Left cardiac atrium (tissue), 4 donors: ENCODE results near the gene TMSB4Y. TPM values are rescaled to one million over a fixed set of nuclear protein-coding genes. Genes with fewer than 3 reads are reported as not detected.
A peak's percentile ranks its signal among the peaks of the same experiment; 100 is the strongest.

ENCODE experiments used
- ATAC-seq, 2 donors: fragments of 200-7000 bp; cut with Tn5 transposase; one replicate each; pipeline ENCODE4 v1.9.1; 2020; ENCODE audit warnings: mild to moderate bottlenecking in 2 of 2, moderate library complexity in 2 of 2
- DNase-seq: peaks from one replicate; pipeline ENCODE4 v3.0.0-alpha.2; 2020
- intact Hi-C, 2 donors: fragments of 100-400 bp; cut with DNase I; formaldehyde crosslinking; loops; one replicate each; pipeline versions ENCODE4 v1.14.1 to v1.15.1; 2022 to 2023
- long read RNA-seq: library from polyadenylated mRNA; unstranded; transcript quantifications from one replicate; pipeline ENCODE4 v2.0.0, GENCODE V29; 2021
- total RNA-seq, 2 donors: library from RNA; stranded (reverse); fragmentation: NEBNext Ultra II Directional; extraction: Animal tissue kit (Norgen Biotek cat#: 25700); gene quantifications; one replicate each; pipeline ENCODE4 v1.2.1, GENCODE V29; 2021
- donor health status: DM: no; HTN: yes; CAD: no.
- donor health status: DM: no; HTN: yes; CAD: no; lungs with severe emphysema.
- donor health status: DM: yes; HTN: yes; CAD: no.
- donor health status: Dilated cardiomyopathy.

Gene TMSB4Y
- under 1 TPM in 1 of 2 donors, not detected in 1; 0.91 TPM for total RNA-seq
- long read RNA-seq, result 0 reads

DNA sequence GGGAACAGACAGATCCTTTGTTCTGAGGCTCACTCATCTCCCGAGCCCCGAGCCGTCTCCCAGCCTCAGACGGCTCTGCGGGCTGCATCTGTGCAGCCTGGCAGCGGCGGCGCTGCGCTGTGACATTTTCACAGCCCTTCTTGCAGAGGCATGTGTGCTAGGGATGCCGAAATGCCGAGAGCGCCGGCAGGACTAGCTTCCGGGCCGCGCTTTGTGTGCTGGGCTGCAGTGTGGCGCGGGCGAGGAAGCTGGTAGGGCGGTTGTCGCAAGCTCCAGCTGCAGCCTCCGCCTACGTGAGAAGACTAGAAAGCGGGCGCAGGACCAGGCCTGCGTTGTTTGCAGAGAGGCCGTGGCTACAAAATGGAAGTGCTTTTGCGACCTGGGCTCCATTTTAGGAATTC, at the start of gene TMSB4Y:
Gene TMSB4Y (plus strand): TSS at position 332 of the 401 bp plus-strand sequence.
- ATAC-seq, result peak in 1 of 2 donors; percentile 98
- intact Hi-C loops, result no loop called here
- DNase-seq, result no peak

DNA sequence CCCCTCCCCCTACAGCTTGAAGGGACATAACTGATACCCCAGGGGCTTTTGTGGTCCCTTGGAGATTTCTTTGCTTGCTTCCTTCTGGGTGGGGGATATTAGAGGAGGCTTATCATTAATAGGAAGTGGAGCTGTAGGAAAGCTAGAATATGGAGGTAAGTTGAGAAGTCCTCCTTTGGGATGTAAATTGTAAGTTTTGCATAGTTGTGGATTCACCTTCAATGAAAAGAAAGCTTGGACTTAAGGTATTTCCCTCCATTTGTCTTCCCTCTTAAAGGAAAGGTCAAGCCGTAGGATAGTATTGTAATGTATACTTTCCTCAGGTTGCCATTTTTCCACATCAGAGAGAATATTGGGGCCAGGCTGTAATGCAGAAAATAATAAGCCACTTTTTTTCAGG, 39.5 kb upstream of the TMSB4Y start:
- DNase-seq, result no peak
- intact Hi-C loops, result no loop called here
- ATAC-seq, result no peak

DNA sequence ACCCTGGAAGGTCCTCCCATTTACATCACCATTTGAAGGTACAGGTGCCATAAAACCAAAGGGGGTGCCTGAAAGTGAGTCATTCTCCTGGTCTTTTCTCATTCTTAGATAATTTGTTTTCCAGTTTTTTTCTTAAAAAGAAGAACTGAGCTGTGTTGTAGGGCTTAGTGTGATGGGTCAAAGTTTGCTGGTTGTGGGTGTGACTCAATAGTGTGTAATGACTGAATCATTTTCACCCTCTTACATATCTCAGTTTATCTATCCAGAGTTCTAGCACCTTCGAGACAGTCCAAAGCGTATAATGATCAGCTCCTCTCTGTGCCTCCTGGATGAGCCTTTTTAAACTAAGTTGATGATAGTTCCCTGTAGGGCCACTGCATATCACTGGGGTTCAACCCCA, 32.6 kb upstream of the TMSB4Y start:
- DNase-seq, result no peak
- ATAC-seq, result peak in 1 of 2 donors; percentile 56
- intact Hi-C loops, result no loop called here

DNA sequence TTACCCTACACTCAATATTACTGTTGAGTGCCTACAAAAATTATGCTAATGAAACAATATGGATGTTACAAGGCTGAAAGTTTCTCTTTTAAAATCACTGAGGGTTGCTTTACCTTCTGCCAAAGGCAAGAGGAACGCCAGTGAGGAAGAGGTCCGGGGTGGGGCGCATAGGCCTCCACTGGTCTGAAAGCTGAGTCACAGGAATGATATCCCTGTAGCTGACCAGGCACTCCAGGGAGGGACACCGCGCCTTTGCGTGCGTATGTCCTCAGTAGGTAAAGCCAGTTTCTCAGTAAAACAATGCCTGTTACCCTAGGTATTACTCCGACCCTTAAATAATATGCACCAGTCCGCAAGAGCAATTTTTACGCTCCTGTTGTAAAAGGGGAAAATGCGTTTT, 1.4 kb upstream of the TMSB4Y start:
- intact Hi-C loops, result no loop called here
- DNase-seq (no peak), ATAC-seq (no peak)

DNA sequence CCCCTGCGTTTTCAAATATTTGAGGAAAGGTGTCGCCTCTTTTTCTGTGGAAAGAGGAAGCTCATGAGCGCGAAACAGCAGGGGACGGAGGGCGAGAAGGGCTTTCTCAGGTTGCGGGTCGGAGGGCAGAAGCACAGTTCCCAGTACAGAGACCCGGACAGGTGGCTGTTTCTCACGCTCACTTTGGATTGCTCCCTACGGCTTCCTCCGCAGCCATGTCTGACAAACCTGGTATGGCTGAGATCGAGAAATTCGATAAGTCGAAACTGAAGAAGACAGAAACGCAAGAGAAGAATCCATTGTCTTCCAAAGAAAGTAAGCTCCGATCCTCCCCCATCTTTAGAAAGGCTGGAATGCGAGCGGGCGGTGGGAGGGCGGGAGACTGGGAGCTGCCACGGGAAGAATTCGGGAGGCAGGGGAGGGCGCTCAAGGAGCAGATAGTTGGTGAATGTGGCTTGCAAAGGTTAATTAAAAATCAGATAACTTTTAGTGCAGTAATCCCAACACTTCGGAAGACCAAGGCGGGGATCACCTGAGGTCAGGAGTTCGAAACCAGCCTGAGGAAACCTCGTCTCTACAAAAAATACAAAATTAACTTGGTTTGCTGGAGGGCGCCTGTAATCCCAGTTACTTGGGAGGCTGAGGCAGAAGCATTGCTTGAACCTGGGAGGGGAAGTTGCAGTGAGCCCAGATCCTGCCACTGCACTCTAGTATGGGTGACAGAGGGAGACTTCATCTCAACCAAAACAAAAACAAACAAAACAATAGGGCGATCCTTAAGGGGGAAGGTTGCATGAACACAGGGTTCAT, 627 bp downstream of the TMSB4Y start:
- intact Hi-C loops, result no loop called here
- DNase-seq (no peak), ATAC-seq (peak in 1 of 2 donors; percentile 66)

GRCh38 chrY:13705197-13705596, 1.5 kb downstream of the TMSB4Y start:
- ATAC-seq (no peak), DNase-seq (no peak)
- intact Hi-C loops, result no loop called here

- ATAC-seq (no peak), DNase-seq (no peak)
- intact Hi-C loops, result no loop called here
Observed at GRCh38 chrY:13708038-13708437, 4.3 kb downstream of the TMSB4Y start.

DNA sequence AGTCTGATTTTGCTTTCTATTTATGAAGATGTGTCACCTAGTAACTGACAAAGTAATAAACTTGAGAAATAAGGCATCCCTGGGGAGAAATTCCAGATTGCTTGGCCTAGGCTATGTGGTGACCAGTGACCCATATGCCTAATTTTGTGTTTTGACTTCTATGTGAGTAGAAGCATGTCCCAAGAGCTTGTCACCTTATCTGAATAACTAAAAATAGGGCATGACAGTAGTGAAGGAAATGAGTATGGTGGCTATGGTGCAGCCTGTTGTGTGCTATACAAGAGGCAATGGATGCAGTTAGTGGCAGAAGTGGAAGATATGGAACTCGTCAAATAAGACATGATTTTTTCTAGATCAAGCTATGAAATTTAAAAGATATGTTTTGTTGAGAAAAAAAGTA, 15.3 kb downstream of the TMSB4Y start:
- no peak for DNase-seq
- intact Hi-C loops, result no loop called here
- ATAC-seq, result peak in 1 of 2 donors; percentile 38

GRCh38 chrY:13729517-13729916, 25.8 kb downstream of the TMSB4Y start:
- no peak for DNase-seq
- no peak for ATAC-seq
- intact Hi-C loops, result no loop called here

GRCh38 chrY:13738618-13739017, 34.9 kb downstream of the TMSB4Y start:
- ATAC-seq (no peak), DNase-seq (no peak)
- intact Hi-C loops, result no loop called here

DNA sequence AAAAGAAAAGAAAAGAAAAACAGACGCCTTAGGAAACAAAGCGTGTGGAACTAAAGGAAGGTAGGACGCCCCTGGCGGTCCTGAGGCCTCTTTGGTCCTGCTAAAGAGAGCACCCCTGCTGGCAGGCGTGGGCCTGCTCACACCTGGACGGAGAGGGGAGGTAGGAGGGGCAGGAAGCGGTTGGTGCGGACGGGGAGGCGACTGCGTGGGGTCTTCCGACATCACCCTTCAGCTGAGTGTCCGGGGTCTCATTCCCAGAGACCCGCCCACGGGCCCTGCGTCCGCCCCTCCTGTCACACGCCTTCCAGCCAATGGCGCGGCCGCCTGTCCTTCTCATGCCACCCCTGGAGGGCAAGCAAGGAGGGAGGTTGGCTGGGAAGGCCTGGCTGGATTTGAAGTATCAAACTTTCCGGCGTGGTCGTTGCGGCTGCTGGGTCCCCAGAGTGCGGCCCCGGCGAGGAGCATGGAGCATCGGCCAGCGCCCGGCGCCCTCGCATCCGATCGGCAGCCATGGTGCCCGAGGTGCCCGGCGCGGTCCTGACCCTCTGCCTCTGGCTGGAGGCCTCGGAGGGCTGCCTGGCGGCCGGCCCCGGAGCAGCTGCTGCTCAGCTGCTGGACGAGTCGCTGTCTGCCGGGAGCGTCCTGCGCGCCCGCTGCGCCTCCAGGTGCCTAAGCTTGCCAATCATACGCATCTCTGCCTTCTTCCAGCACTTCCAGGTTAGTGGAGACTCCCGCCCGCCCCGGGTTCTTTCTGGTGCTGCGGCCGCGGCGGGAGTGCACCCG, 47.8 kb downstream of the TMSB4Y start:
- DNase-seq, result no peak
- intact Hi-C loops, result no loop called here
- ATAC-seq, result peak in 1 of 2 donors; percentile 72

DNA sequence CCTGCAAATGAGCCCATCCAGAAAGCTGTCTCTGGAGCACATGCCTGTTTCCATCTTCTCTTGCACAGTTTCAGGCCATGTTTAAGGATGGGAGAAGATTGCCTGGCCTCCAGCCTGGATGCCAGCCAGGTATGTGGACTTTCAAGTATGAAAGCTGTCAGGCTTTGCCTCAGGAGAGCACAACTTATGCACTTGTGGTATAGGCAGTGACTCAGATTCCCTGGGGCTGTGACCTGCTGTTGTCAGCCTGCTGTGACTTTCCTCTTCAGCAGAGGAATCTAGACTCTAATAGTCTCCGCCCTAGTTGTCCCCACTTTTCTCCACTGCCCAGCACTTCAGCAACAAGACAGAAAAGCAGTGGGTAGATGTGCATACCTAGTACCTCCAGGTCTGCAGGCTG, 51.0 kb downstream of the TMSB4Y start:
- intact Hi-C loops, result no loop called here

More for the DNA sequence above, 51.0 kb downstream of the TMSB4Y start:
- ATAC-seq (no peak), DNase-seq (no peak)

Other genes with a start within 250 kb of the TMSB4Y start
- 10 to 100 TPM in 1 of 2 donors, not detected in 1; 10.6 TPM for gene UTY, start 223.9 kb upstream of the TMSB4Y start, total RNA-seq